DOHH2 (cell line): ENCODE measurements around the gene TNNI2.

Source experiments
- H3F3A ChIP-seq: fragments of 200-600 bp; sonication (generic), shearing (Covaris generic); 2 replicates; pipeline ENCODE4 v1.6.0; 2016; ENCODE audit warnings: antibody characterized with exemption, mild to moderate bottlenecking; ENCODE audit not compliant: control insufficient read depth, insufficient read depth
- H3K27ac ChIP-seq: fragments of 200-600 bp; sonication (generic); 2 replicates; pipeline ENCODE4 v1.5.1; 2014; ENCODE audit warnings: low read depth, mild to moderate bottlenecking, low read length, moderate library complexity
- H3K27me3 ChIP-seq: fragments of 200-600 bp; sonication (generic); 2 replicates; pipeline ENCODE4 v1.6.1; 2014; ENCODE audit warnings: mild to moderate bottlenecking, low read length, mixed read lengths; ENCODE audit not compliant: control insufficient read depth
- H3K36me3 ChIP-seq: fragments of 200-600 bp; sonication (generic); 2 replicates; pipeline ENCODE4 v1.6.1; 2014; ENCODE audit warnings: mild to moderate bottlenecking, low read length, moderate library complexity, mixed read lengths; ENCODE audit not compliant: control insufficient read depth
- H3K4me1 ChIP-seq: fragments of 200-600 bp; sonication (generic); 2 replicates; pipeline ENCODE4 v1.6.1; 2014; ENCODE audit warnings: mild to moderate bottlenecking, low read length, mixed read lengths; ENCODE audit not compliant: control insufficient read depth
- H3K4me2 ChIP-seq: fragments of 200-600 bp; sonication (generic); 2 replicates; pipeline ENCODE4 v1.6.0; 2014; ENCODE audit warnings: mild to moderate bottlenecking, low read length, moderate library complexity
- H3K4me3 ChIP-seq: fragments of 200-600 bp; sonication (generic); 2 replicates; pipeline ENCODE4 v1.5.1; 2014; ENCODE audit warnings: mild to moderate bottlenecking, low read length, mixed read lengths
- H3K79me2 ChIP-seq: fragments of 200-600 bp; sonication (generic); 2 replicates; pipeline ENCODE4 v1.6.1; 2014; ENCODE audit warnings: mild to moderate bottlenecking, low read length, mixed read lengths; ENCODE audit not compliant: control insufficient read depth
- H3K9me2 ChIP-seq: fragments of 200-600 bp; sonication (generic); replicated peaks from 2 replicates; pipeline ENCODE4 v1.6.1; 2014; ENCODE audit warnings: mild to moderate bottlenecking, low read length, mixed read lengths; ENCODE audit not compliant: control insufficient read depth
- H3K9me3 ChIP-seq: fragments of 200-600 bp; sonication (generic); 2 replicates; pipeline ENCODE4 v1.6.1; 2014; ENCODE audit warnings: antibody characterized with exemption, low read length, mixed read lengths; ENCODE audit not compliant: control insufficient read depth, insufficient read depth
- H4K20me1 ChIP-seq: fragments of 200-600 bp; sonication (generic); 2 replicates; pipeline ENCODE4 v1.6.0; 2014; ENCODE audit warnings: low read depth, mild to moderate bottlenecking, antibody characterized with exemption, low read length, moderate library complexity; ENCODE audit not compliant: control insufficient read depth, insufficient read depth
- EZH2phosphoT487 ChIP-seq: fragments of 200-600 bp; sonication (generic); IDR thresholded peaks from 2 replicates; pipeline ENCODE4 v1.6.1; 2017; ENCODE audit warnings: borderline replicate concordance, mild to moderate bottlenecking, antibody characterized with exemption, low read length, moderate library complexity, mixed read lengths
- TF ChIP-seq, protein P1 (sequence below): fragments of 200-600 bp; sonication (generic); IDR thresholded peaks from one replicate; pipeline ENCODE4 v1.5.1; 2014; ENCODE audit warnings: antibody characterized with exemption, mild to moderate bottlenecking, low read depth, low read length; ENCODE audit not compliant: poor library complexity, severe bottlenecking

Gene TNNI2

DNA sequence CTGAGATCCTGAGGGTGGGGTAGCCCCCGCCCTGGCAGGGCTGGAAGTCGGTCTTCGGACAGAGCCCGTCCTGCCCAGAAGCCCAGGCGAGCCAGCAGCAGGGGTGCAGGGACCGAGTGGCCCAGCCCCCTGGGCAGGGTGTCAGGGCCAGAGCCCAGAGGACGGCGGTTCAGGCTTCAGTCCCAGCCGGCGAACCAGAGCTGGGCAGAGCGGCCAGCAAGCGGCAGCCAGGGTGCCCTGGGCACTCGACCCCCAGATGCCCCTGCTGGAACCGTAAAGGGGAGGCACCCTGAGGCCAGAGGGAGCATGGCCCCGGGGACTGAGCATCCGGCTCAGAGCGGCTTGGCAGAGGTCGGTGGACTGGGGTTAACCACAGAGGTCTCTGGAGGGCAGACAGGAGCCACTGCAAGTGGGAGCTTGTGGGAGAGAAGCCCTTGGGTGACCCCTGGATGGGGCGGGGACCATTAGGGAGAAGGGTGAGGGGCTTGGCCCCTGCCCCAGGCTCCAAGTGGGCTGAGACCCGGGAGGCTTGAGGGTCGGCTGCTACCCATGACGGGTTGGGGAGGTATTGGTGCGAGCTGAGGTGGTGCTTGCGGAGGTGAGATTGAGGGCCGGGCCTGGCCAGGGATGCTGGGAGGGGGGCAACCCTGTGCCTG, 30.0 kb downstream of the TNNI2 start:
- Histone ChIP-seq H3K27me3 (no peaks in the 10 kb centered on the region), H3K4me2 (no peak overlapping the region), H3K4me1 (no peaks in the 10 kb centered on the region), H3K9me3 (no peaks in the 10 kb centered on the region), H3K79me2 (peaks cover 10% of the 10 kb centered on the region), H3K27ac (no peak overlapping the region), H3K4me3 (no peak overlapping the region), H4K20me1 (peaks cover 3% of the 10 kb centered on the region; the same call in 1 of the 2 replicates), H3K9me2 (no peaks in the 10 kb centered on the region), H3F3A (no peaks in the 10 kb centered on the region), H3K36me3 (no peaks in the 10 kb centered on the region)
- TF ChIP-seq, protein P1, sequence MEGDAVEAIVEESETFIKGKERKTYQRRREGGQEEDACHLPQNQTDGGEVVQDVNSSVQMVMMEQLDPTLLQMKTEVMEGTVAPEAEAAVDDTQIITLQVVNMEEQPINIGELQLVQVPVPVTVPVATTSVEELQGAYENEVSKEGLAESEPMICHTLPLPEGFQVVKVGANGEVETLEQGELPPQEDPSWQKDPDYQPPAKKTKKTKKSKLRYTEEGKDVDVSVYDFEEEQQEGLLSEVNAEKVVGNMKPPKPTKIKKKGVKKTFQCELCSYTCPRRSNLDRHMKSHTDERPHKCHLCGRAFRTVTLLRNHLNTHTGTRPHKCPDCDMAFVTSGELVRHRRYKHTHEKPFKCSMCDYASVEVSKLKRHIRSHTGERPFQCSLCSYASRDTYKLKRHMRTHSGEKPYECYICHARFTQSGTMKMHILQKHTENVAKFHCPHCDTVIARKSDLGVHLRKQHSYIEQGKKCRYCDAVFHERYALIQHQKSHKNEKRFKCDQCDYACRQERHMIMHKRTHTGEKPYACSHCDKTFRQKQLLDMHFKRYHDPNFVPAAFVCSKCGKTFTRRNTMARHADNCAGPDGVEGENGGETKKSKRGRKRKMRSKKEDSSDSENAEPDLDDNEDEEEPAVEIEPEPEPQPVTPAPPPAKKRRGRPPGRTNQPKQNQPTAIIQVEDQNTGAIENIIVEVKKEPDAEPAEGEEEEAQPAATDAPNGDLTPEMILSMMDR: no peak
- no peak for TF ChIP-seq EZH2phosphoT487

DNA sequence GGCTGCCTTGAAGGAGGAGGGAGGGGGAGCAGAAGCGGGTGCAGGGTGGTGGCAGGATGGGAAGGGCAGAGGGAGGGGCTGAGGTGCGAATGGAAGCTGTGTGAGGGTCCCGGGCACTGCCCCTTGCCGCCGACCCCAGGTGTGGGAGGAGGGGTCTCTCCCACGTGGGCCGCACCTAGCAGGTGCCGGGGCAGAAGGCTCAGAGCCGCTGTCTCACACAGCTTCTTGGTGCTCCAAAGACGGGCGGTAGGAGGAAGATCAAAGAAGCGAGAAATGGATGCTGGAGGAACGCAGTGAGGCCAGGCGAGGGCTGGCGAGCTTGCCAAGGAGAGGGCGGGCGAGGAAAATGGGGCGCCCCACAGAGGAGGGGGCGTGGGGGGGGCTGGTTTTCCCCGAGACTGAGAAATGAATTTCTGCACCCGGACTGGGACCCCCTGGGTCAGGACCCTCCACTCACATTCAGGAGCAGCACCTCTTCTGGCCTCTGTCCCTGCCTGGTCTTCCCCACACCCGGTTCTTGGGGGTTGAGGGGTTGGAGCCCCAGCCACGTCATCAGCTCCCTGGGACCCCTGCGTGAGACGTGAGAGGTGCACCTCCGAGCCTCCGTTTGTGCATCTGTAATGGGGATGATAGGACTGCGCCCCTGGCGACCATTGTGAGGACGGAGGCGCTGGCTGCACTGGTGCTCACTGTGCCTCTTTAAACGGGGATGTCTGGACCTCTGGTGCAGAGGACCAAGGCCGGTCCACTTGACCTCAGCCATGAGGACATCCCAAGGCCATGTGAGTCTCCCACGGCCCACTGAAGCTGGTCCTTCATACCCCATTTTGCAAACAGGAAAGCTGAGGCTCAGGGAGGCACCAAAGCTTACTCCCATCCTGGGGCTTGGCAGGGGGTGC, 30.9 kb downstream of the TNNI2 start:
- no peak overlapping the region for H3K27ac ChIP-seq
- peaks cover 10% of the 10 kb centered on the region for H3K79me2 ChIP-seq
- H3K9me2 ChIP-seq: no peaks in the 10 kb centered on the region
- H3K4me1 ChIP-seq: no peaks in the 10 kb centered on the region
- H3K4me3 ChIP-seq: no peak overlapping the region
- no peaks in the 10 kb centered on the region for H3F3A ChIP-seq
- no peaks in the 10 kb centered on the region for H3K9me3 ChIP-seq
- H3K4me2 ChIP-seq: no peak overlapping the region
- TF ChIP-seq, protein P1: no peak
- no peak for TF ChIP-seq EZH2phosphoT487
- H4K20me1 ChIP-seq: peaks cover 3% of the 10 kb centered on the region; the same call in 1 of the 2 replicates
- no peaks in the 10 kb centered on the region for H3K36me3 ChIP-seq
- H3K27me3 ChIP-seq: no peaks in the 10 kb centered on the region

DNA sequence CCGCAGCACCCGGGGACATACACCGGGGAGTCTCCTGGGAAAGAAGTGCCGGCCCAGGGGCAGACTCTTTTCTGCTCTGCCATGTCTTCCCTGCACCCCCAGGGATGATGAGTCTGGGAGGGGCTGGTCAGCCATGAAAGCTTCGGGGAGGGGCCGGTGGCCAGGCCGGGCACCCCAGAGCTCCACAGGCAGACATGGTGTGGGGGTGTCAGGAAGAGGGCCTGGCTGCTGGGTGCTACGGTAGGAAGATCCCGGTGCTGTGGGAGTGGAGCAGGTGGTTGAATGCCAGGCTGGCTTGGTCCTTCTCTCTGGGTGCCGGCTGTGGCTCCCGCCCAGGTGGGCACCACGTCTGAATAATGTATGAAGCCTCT, 31.5 kb downstream of the TNNI2 start:
- H3K4me1 ChIP-seq: no peaks in the 10 kb centered on the region
- no peak overlapping the region for H3K4me2 ChIP-seq
- TF ChIP-seq, protein P1: no peak
- TF ChIP-seq EZH2phosphoT487: no peak
- H3K79me2 ChIP-seq: peaks cover 10% of the 10 kb centered on the region
- H3K4me3 ChIP-seq: no peak overlapping the region
- no peaks in the 10 kb centered on the region for H3K9me2 ChIP-seq
- H3K27me3 ChIP-seq: no peaks in the 10 kb centered on the region
- H3K9me3 ChIP-seq: no peaks in the 10 kb centered on the region
- H3K36me3 ChIP-seq: no peaks in the 10 kb centered on the region
- no peaks in the 10 kb centered on the region for H3F3A ChIP-seq
- H4K20me1 ChIP-seq: peaks cover 3% of the 10 kb centered on the region; the same call in 1 of the 2 replicates
- H3K27ac ChIP-seq: no peak overlapping the region
